GM21737 (cell line): ENCODE results near the gene CDS2.

Experiments used
- ATAC-seq: cut with Tn5 transposase; IDR thresholded peaks from one replicate; pipeline ENCODE4 v1.9.1; 2021; ENCODE audit warnings: mild to moderate bottlenecking, moderate library complexity; ENCODE audit not compliant: unreplicated experiment

The CDS2 gene

GRCh38 chr20:5150226-5151076 is 23.6 kb downstream of the CDS2 start:
- no peak for ATAC-seq

GRCh38 chr20:5153152-5153467 is 26.3 kb downstream of the CDS2 start:
- ATAC-seq, result no peak

- no peak for ATAC-seq
Observed at GRCh38 chr20:5153612-5154542, 27.1 kb downstream of the CDS2 start.

- no peak for ATAC-seq
Observed at GRCh38 chr20:5154543-5154925, 27.7 kb downstream of the CDS2 start.

- no peak for ATAC-seq
Observed at GRCh38 chr20:5155404-5155803, 28.6 kb downstream of the CDS2 start.

GRCh38 chr20:5156675-5157448 is 30.1 kb downstream of the CDS2 start:
- ATAC-seq, result no peak

- no peak for ATAC-seq
Observed at GRCh38 chr20:5159928-5160327, 33.1 kb downstream of the CDS2 start.

GRCh38 chr20:5160882-5161281 is 34.1 kb downstream of the CDS2 start:
- ATAC-seq, result no peak

- ATAC-seq, result no peak
Observed at GRCh38 chr20:5161536-5162164, 34.8 kb downstream of the CDS2 start.

GRCh38 chr20:5164645-5165625 is 38.1 kb downstream of the CDS2 start:
- no peak for ATAC-seq

- ATAC-seq, result no peak
Observed at GRCh38 chr20:5168651-5169396, 42.0 kb downstream of the CDS2 start.

- no peak for ATAC-seq
Observed at GRCh38 chr20:5170341-5170740, 43.5 kb downstream of the CDS2 start.

- ATAC-seq, result no peak
Observed at GRCh38 chr20:5171064-5171789, 44.4 kb downstream of the CDS2 start.

- ATAC-seq, result no peak
Observed at GRCh38 chr20:5171790-5172164, 45.0 kb downstream of the CDS2 start.

GRCh38 chr20:5172167-5172601 is 45.4 kb downstream of the CDS2 start:
- ATAC-seq, result no peak

GRCh38 chr20:5172903-5173463 is 46.2 kb downstream of the CDS2 start:
- no peak for ATAC-seq

GRCh38 chr20:5173751-5174150 is 46.9 kb downstream of the CDS2 start:
- ATAC-seq, result no peak

GRCh38 chr20:5177071-5177470 is 50.3 kb downstream of the CDS2 start:
- ATAC-seq, result no peak
